ENCODE data around the gene UTS2R.

DNA sequence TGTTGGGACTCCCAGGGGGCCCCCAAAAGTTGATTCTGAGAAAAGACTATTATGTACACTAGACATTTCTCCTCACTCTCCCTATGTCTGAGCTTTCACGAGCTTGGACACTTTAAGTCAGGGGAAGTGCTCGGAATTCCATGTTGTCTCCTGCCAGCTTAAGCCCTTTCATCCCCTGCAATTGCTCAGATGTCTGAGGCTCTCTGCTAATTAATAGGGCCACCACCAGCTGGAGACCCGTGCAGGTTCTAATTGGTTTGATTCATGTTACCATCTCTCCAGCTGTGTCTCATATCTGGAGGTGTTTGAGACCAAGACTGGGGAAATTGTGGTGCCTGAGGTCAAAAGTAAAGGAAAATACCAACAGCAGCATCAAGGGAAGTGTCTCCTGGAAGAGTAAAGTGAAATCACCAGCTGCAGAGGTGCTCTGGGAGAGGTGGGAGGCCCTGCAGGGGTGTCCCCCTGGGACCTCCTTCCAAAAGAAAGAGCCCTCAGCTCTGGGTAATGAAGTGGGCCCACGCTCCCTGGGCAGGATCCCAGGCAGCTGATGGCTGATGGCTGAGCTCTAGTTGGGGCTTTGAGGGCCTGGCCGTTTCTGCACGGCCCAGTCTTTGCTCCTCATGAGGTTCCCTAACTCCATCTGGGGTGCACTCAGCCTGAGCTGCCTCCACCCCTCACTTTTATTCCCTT, 5.8 kb upstream of the UTS2R start:
- TF ChIP-seq, protein P1, sequence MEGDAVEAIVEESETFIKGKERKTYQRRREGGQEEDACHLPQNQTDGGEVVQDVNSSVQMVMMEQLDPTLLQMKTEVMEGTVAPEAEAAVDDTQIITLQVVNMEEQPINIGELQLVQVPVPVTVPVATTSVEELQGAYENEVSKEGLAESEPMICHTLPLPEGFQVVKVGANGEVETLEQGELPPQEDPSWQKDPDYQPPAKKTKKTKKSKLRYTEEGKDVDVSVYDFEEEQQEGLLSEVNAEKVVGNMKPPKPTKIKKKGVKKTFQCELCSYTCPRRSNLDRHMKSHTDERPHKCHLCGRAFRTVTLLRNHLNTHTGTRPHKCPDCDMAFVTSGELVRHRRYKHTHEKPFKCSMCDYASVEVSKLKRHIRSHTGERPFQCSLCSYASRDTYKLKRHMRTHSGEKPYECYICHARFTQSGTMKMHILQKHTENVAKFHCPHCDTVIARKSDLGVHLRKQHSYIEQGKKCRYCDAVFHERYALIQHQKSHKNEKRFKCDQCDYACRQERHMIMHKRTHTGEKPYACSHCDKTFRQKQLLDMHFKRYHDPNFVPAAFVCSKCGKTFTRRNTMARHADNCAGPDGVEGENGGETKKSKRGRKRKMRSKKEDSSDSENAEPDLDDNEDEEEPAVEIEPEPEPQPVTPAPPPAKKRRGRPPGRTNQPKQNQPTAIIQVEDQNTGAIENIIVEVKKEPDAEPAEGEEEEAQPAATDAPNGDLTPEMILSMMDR (IDR thresholded peaks at IDR 0.05; ENCODE audit: poor library complexity, severe bottlenecking) = no peak
- TF ChIP-seq TAF1 (IDR thresholded peaks at IDR 0.05; ENCODE audit: low read depth) (no peak), EZH2 (IDR thresholded peaks at IDR 0.05; ENCODE audit: borderline replicate concordance, insufficient read depth, low read length, poor library complexity, severe bottlenecking) (no peak), EP300 (conservative IDR thresholded peaks at IDR 0.05; ENCODE audit: poor library complexity, severe bottlenecking) (no peak), MXI1 (conservative IDR thresholded peaks at IDR 0.05; ENCODE audit: poor library complexity, severe bottlenecking) (no peak), RAD21 (conservative IDR thresholded peaks at IDR 0.05) (no peak), POLR2AphosphoS5 (IDR thresholded peaks at IDR 0.05) (no peak)
- TF ChIP-seq, protein P2, sequence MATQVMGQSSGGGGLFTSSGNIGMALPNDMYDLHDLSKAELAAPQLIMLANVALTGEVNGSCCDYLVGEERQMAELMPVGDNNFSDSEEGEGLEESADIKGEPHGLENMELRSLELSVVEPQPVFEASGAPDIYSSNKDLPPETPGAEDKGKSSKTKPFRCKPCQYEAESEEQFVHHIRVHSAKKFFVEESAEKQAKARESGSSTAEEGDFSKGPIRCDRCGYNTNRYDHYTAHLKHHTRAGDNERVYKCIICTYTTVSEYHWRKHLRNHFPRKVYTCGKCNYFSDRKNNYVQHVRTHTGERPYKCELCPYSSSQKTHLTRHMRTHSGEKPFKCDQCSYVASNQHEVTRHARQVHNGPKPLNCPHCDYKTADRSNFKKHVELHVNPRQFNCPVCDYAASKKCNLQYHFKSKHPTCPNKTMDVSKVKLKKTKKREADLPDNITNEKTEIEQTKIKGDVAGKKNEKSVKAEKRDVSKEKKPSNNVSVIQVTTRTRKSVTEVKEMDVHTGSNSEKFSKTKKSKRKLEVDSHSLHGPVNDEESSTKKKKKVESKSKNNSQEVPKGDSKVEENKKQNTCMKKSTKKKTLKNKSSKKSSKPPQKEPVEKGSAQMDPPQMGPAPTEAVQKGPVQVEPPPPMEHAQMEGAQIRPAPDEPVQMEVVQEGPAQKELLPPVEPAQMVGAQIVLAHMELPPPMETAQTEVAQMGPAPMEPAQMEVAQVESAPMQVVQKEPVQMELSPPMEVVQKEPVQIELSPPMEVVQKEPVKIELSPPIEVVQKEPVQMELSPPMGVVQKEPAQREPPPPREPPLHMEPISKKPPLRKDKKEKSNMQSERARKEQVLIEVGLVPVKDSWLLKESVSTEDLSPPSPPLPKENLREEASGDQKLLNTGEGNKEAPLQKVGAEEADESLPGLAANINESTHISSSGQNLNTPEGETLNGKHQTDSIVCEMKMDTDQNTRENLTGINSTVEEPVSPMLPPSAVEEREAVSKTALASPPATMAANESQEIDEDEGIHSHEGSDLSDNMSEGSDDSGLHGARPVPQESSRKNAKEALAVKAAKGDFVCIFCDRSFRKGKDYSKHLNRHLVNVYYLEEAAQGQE (IDR thresholded peaks at IDR 0.05; ENCODE audit: borderline replicate concordance) = no peak
